NCI-H748 treated with DMSO at 0.1 percent for 48 hours (cell line): ENCODE measurements around the gene PMVK.
A peak's percentile ranks its signal among the peaks of the same experiment; 100 is the strongest.

ENCODE experiments used
- DNase-seq: peaks from one replicate; lab custom pipeline; 2025; lab: John Stamatoyannopoulos, UW

Gene PMVK

DNA sequence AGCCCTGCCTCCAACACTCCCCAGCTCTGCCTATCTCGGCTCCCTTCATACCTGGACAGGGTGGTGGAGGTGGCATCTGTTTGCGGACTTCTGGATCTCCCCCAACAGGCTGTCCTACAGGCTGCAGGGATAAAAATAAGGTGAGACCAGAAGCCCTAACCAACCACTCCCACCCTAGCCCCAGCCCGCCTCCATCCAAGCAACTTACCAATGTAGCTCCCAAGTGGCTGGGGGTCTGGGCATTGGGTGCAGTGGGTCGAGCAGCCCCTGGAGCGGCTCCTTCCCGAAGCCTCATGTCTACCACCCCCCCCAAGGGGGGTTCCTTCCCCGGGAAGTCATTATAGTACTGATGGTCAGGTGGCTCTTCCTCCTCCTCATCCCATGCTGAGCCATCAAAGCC is 29.6 kb upstream of the PMVK start:
- DNase-seq: no peak

DNA sequence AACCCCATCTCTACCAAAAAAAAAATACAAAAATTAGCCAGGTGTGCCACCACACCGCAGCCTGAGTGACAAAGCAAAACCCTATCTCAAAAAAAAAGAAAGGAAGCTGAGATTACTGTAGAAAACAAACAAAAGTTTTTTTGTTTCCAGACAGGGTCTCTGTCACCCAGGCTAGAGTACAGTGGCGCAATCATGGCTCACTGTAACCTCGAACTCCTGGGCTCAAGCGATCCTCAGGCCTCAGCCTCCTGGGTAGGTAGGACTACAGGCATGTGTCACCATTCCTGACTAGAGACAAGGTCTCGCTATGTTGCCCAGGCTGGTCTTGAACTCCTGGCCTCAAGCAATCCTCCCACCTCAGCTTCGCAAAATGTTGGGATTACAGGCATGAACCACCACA is 27.8 kb upstream of the PMVK start:
- no peak for DNase-seq

DNA sequence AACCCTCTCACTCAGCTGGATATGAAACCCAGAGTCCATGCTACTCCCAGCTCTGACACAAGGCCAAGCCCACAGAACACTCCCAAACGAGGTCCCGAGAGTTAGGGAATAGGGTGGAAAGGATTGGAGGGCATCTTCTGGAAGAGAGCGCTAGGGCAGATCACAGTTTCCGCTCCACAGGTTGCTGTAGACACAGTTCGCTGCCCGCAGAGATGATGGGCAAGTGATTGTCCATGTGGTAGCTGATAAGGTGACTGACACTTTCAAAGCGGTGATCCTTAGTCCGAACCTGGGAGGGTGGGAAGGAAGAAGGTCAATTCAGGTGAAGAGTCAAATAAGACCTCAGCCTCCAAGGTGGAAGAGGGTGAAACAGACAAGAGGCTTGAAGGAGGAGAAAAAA is 27.1 kb upstream of the PMVK start:
- DNase-seq: no peak

DNA sequence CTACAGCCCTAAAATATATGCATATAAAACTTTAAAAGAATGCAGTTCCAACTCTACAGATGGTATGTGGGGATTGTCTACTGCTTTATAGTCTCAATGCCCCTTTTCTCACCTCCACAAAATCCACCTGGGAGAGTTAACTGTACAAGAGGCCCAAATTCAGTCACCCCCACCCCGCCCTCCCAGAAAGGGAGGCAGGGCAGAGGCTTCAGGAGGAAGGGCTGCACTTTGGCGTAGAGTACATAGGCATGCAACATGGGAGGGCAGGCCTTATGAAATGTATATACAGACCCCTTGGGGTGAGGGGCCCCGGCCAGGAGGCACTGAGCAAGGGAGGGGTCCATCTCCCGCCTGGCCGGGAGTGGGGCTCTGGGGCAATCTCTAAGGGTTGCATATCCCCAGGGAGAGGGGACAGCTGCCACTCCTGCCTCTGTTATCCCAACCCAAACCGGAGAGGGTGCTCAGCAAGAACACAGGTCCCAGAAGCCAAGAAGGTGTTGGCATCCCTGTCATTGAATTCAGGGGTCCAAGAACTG is 26.3 kb upstream of the PMVK start:
- DNase-seq: no peak

DNA sequence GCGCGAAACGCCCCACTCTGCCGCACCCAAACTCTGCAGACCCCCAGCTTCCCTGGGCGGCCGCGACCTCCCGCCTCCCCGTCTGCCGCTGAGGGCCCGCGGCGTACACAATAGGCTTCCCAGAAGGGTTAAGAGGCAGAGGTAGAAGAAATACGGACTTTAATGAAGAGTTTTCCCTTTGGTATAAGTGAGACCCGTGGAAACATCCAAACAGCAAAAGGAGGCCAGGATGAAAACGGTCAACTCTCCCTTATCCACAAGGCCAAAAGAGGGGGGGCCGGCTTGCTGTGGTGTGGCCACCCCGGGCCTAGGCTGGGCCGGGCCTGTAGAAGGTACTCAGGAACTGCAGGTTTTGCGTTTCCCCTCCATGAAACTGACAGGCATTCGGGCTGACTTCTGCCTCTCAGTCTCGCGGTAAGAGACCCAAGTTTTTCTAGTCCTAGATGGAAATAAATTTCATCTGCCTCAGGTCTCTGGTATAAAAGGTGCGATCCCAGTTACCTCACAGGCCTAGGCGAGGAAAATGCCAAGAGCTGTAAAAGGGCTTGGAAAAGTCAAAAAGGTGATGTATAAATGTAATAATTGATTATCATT is 25.7 kb upstream of the PMVK start:
- DNase-seq: no peak

DNA sequence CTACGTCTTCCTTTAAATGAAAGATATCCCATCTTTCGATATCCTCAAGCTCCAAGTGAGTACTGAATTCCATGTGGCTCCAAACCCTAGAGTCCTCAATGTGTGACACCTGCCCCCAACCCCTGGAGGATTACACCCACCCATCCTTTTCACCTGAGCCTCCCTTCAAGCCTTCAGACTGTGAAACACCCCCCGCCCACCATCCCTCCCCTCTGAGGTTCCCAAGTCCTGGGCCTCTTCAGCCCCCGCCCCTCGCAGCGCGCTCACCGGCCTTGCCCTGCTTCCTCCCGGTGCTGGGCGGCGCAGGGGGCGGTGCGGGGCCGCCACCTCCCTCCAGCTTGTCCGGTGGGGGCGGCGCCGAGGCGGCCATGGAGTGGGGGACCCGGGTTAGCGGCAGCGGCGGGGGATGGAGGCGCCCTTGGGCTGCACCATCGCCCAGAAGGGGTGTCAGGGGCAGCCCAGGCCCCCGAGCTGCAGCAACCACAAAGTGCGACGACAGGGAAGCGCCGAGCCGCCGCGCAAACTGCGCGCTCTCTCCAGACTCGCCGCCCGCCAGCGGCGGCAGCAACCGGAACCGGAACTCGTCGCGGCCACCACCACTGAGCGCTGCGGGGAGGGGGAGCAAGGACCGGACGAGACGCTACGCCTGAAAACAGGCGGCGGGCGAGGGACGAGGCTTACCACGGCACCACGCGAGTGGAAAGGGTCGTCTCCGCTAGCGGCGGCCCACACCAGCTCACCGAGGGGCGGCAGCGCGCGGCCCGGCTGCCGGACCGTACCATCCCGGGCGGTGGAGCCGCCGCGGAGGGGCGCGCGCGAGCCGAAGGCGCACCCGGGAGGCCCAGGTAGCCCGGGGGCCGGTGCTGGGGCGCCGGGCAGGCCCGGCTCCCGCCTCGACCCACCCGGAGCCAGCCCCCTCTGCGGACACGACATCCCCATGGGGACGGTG is 25.0 kb upstream of the PMVK start, which contains the start of gene PYGO2:
Gene PYGO2, minus strand, starts transcription at position 576 of the 949 bp plus-strand sequence. Its CDS starts 206 bp downstream, at position 370.
- DNase-seq: peak; percentile 50

DNA sequence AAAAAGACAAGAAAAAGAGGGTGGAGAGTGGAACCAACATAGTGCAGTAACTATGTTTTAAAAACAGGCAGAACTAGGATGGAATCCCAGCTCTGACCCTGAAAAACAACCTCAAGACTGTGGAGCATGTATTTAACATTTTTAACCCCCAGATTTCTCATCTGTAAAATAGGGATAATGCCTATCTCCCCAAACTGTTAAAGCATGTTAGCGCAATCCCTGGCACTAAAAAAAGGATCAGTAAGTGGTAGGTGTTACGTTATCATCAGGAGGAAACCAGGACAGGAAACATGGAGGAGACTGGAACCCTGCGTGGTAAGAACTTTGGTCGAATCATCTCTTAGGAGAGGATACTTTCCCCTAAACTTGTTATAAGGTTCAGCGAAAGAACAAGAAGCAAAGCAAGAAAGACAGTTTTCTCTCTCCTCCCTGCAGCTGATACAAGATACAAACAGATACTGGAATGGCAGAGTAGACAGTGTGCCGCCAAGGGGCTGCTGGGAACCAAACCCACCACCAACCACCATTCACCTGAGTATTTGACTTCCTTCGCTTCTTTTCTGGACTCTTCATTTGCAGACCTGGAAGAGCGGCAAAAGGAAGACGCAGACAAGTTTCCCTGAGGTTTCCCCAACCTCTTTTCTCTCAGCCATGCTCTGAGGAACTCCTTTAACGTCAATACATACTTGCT is 24.1 kb upstream of the PMVK start:
- DNase-seq: no peak

DNA sequence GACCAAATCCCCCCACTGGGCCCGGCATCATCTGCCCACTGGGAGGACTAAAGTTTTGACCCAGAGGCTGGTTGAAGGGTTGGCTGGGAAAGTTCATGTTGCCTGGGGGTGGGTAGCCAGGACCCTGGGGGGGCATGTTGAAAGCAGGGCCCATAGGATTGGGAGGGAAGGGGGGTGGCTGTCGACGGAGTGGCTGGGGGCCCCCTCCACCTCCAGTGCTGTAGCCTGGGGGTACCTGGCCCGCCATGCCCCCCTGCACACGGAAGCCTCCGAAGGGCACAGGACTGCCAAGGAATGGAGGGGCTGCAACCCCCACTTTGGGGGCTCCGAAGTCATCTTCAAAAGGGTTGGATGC is 22.9 kb upstream of the PMVK start:
- no peak for DNase-seq

DNA sequence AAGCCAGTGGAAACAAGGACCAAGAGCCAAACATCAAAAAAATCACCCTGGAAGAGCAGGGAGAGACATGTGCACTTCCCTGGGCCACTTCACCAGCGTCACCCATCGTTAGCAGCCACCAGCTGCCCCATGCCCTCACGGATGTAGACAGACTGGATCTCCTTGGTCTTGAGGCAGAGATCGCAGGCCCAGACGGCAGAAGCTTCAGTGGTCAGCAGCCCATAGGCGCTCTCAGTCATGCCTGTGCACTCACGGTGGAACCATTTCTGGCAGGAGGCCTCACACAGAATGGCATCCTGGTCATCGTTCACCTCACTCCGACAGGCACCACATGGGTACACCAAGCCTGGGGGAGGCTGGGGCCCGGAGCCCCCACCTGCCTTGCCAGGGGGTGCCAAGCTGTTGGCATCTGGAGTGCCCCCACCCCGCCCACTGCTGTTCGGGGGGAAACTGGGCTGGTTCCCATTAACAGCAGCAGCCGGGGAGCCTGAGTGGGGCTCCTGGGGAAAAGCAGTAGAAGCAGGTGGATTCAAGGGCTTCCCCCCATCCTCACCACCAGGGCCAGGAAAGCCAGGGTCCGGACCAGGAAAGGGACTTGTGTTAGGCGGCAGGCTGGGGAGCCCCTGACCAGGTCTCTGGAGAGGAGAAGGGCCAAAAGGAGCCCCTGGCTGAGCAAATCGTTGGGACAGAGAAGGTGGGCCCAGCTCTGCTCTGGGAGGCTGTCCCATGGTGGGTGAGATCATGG is 22.3 kb upstream of the PMVK start:
- DNase-seq: no peak

DNA sequence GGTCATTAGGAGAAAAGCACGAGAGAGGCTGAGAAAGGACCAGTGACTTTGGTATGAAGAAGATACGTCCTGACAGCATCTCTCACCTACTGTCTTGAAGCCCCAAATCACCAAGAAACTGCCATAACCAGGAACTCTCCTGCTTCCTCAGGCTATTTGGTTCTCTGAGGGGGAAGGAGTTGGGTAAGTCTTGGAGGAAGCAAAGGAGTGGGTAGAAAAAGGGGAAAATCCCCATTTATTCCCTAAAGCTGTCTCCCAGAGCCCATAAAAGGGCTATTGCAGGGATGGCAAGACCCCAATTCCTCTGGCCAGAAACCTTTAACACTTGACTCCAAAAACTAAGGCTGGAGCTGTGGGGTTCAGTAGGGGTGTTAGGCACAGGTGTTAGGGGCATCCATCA is 21.5 kb upstream of the PMVK start:
- DNase-seq: no peak

DNA sequence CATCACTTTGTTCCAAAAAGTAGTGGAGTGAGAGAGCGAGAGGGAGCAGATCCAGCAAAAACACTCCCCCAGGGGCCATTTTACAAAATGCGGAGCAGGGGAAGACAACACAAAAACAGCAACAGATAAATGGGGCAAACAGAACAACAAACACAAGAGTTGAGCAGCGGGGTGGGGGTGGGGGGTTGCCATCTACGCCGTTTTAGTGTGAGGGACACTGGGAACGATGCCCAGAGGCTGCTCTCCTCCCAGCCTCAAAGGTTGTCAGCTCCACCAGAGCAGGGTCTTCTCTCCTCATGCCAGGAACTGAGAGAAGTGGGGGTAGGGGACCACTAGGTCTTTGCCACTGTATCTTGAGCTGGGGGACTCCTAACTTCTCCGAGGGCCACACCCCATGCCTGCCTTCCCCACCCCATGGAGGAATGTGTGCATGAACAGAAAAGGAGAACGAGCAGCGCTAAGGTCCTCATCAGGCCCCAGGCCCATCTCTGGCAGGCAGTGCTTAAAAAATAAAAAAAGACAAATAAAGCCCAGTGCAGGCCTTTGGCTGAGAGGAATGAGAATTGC is 20.7 kb upstream of the PMVK start:
- no peak for DNase-seq

DNA sequence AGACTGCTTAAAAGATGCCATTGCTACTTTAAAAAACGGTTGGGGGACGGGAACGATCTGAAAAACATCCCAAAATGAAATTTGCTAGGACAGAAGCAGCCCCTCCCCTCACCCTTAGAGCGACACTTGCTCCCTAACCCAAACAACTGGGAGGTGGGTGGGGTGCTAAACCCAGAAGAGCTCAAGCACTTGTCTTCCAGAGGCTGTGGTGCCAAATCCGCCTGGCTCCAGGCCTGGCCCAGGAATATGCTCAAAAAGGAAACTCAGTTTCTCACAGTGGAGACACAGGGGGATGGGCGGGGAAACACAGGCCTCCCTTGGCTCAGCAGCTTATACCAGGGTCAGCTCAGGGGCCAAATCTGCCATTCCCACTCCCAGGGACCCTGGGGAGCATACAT is 20.0 kb upstream of the PMVK start:
- no peak for DNase-seq

DNA sequence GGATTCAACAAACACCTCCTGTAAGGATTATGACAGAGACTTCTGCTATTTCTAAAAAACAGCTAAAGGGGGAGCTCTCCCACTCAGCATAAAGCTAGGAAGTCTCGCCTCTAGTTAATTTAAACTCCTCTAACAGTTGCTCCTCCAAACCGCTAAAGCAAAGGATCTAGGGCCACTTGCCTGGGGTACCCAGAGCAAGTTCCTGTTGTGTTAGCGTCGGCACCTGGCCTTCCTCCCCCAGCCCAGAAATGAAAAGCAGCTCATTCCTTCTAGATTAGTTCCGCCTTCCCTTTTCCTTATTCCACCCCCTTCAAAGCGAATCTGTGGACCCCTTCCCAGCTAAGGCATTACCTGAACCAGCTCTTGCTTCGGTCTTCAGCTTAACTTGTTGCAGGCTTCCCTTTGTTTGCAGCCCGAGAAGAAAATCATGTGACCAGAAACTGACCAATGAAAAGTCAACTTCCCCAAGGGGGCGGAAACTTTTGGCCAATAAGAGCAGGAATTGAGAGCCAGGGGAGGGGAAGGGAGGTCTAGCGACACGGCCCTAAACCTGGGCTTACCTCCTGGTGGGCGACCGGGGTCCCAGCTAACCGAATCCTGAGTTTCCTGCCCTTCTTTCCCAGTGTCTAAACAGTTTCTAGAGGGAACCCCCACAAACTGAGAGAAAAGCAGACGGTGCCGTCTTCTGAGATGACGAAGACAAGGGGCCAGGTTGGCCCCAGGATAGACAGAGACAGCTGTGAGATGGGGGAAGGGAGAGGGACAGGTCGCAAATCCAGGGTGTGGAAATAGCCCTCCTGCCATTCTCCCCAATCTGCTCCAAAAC is 19.4 kb upstream of the PMVK start, which contains the start of gene PBXIP1:
Gene PBXIP1, minus strand, starts transcription at position 382 of the 826 bp plus-strand sequence. CDS start 2,378 bp downstream, outside the sequence.
- DNase-seq: peak; percentile 91

DNA sequence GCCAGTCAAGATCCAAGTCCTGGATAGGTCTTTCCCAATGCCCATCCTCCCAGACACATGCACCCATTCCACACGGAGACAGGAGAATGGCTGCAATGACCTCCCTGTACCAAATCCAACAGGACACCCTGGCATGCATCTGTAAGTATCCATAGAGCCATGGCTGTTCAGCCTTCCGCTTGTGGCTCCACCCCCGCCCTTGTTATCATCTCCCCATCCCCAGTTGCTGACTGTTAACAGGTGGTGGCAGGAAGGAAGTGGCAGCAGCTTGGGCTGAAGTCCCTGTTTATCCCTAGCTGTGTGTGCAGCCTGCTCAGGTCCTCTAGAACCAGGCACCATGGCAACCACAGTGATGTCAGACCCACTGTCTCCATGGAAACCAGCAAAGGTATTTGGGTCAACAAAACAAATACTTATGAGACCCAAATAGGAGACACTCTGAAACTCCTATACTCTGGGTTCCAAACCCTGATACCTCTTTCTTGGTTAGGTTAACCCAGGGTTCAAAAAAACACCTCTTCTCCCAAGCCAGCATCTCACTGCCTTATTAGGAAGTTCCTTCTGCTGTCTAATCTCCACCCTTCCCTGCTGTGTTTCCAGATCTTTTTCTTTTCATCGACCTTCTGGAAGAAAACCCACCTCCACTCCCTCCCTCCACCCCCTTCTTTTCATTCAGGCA is 18.7 kb upstream of the PMVK start:
- DNase-seq: peak; percentile 56

DNA sequence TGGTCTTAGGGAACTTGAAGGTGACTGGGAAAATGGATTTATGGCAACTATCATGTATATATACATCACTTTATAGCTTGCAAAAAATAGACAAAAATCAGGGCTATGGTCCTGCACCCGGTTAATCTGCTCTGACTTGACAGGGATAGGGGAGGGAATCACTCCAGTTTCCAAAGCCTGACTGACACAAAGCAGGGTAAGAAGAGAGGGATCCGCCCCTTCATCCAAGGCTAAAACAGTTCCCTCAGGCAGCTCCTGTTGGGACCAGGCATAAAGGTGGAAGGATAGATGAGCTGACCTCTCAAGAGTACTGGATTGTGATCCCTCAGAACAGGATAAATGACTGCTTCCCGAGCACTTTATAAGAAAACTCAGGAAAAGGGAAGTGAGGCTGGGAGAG is 18.0 kb upstream of the PMVK start:
- no peak for DNase-seq

DNA sequence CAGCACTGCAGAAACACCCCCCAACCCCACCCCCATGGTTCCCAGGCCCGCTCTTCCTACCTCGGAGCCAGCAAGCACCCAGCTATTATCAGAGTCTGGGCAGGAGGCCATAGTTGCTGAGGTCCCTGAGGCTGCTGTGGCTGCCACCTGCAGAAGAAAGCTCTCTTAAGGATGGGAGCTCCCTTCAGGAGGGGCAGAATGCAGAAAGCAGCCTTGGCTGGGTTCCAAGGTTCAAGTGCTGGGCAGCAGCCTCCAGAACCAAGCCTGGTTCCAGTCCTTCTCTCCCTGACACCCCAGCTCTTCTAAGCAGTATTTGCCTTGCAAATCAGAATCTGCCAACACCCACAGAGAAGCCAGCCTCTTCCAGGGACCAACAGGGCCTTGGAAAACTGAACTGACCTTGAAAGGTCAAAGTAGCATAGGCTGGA is 17.1 kb upstream of the PMVK start:
- no peak for DNase-seq

DNA sequence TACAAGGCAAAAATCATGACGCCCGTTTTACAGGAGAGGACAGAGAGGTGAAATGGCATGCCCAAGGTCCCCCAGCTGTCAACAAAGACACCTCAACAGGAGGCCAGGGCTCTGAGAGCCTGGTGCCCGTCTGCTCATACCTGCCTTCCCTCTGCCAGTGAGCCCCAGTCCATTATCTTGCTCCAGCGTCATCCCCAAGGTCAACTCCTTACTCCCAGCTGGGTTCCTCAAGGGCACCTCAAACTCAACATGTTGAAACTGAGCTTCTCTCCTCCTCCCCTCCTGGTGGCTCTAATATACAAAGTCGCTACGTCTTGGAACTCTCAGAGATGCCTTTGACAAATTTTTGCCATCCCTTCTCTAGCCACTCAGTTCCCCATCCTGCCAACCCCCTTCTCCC is 16.1 kb upstream of the PMVK start:
- no peak for DNase-seq

DNA sequence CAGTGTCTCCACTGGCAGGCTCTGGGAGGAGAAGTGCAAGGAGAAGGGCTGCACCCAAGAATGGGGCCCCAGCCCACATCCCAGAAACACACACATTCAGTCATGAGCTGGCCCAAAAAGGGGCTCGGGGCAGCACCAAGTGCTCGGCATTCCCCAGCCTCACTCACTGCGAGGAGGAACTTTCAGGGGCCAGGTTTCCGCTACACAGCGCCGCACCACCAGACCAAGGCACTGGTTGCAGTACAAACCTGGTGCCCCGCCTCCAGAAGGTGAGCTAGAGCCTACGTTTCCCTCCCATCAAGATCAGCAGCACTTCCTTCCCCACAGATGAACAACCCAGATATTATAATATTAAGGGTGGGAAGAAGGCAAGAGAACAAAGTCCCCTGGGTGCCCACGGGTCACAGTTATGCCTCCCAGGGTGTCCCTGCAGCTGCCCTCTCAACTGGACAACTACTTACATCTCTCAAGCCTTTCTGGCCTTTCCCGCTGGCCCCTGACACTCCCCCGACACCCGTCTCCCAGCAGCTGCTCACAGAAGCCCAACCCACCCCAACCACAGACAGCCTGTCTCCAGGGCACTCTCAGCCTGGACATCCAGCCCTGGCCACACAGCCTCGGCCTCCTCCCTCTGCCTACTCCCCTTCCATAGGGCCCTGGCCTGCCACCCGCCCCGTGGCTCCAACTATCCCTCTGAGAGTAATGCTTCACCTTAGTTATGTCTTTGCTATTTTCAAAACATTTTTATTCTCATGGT is 15.6 kb upstream of the PMVK start:
- no peak for DNase-seq

DNA sequence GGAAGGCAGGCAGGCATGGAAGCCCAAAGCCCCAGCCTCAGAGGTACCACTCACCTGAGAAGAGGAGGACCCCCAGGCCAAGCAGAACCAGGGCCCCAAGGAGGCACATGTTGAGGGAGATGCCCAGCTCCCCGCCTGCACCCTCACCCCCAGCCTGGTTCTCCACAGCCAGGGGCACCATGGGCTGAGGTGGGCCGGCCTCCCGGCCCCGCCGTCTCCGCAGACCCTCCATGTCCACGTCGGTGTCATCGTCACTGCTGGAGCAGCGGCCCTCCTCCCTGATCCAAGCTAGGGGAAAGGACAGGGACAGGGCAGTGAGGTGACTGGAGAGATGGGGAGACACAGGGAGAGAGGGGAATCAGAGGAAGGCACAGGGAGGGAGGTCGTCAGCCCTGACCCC is 11.6 kb upstream of the PMVK start:
- DNase-seq: no peak
